ENCODE results near the gene CLIC3.

DNA sequence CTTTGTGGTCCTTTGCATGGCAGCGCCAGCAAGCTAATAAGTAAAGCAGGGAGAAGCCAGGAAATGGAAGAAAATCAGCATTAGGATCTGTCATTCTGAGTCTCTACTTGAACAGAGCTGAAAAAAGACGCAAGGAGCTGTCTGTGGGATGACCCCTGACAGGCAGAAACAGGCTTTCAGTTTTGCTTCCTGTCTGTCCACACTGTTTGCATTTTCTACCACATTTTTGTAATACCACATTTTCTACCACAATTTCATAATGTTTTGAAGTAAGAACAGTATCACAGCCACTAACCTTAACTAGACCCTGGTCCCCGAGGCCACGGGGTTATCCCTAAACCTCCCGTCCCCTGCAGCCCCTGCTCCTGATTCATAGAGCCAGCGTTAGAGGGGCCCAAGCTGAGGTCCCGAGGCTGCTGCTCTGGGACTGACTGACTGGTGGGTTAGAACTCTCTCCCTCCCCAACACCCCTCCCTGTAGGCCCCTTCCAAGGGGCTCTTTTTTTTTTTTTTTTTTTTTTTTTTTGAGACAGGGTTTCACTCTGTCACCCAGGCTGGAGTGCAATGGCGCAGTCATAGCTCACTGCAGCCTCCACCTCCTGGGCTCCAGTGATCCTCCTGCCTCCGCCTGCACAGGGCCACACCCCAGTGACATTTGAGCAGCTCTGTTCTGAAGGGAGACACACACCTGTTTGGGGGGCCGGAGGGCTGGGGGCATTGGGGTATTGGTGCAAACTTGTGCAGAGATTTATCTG is 4.0 kb upstream of the CLIC3 start:
- no peak for TF ChIP-seq CTCF (IDR thresholded peaks at IDR 0.05; ENCODE audit: insufficient read depth, low read depth, low read length)
- TF ChIP-seq EZH2 (IDR thresholded peaks at IDR 0.05; ENCODE audit: insufficient read depth, low read length): no peak
